GM18858 (cell line): Measurements from ENCODE around the gene SLC1A3.

Source experiments
- ATAC-seq: cut with Tn5 transposase; IDR thresholded peaks from one replicate; pipeline ENCODE4 v1.9.1; 2021; ENCODE audit not compliant: unreplicated experiment

The SLC1A3 gene

GRCh38 chr5:36654564-36654963 lies 48.2 kb downstream of the SLC1A3 start:
- no peak for ATAC-seq

- no peak for ATAC-seq
These were observed 48.8 kb downstream of the SLC1A3 start for GRCh38 chr5:36655161-36655560.

GRCh38 chr5:36656556-36656955 lies 50.1 kb downstream of the SLC1A3 start:
- no peak for ATAC-seq

- ATAC-seq = no peak
These were observed 51.2 kb downstream of the SLC1A3 start for GRCh38 chr5:36657563-36657995.

GRCh38 chr5:36658038-36658756 lies 51.8 kb downstream of the SLC1A3 start:
- no peak for ATAC-seq

- ATAC-seq = no peak
These were observed 53.0 kb downstream of the SLC1A3 start for GRCh38 chr5:36659411-36659810.

- no peak for ATAC-seq
These were observed 54.1 kb downstream of the SLC1A3 start for GRCh38 chr5:36660397-36661049.

- no peak for ATAC-seq
These were observed 55.2 kb downstream of the SLC1A3 start for GRCh38 chr5:36661456-36662220.

GRCh38 chr5:36662291-36662851 lies 56.0 kb downstream of the SLC1A3 start:
- ATAC-seq = no peak

- no peak for ATAC-seq
These were observed 58.4 kb downstream of the SLC1A3 start for GRCh38 chr5:36664766-36665165.

GRCh38 chr5:36665628-36666027 lies 59.2 kb downstream of the SLC1A3 start:
- no peak for ATAC-seq

- ATAC-seq = no peak
These were observed 59.9 kb downstream of the SLC1A3 start for GRCh38 chr5:36666274-36666673.

- no peak for ATAC-seq
These were observed 60.6 kb downstream of the SLC1A3 start for GRCh38 chr5:36666986-36667385.

- no peak for ATAC-seq
These were observed 61.4 kb downstream of the SLC1A3 start for GRCh38 chr5:36667824-36668223.

- no peak for ATAC-seq
These were observed 62.7 kb downstream of the SLC1A3 start for GRCh38 chr5:36669015-36669651.

- ATAC-seq = no peak
These were observed 64.1 kb downstream of the SLC1A3 start for GRCh38 chr5:36670548-36670947.

GRCh38 chr5:36675282-36675681 lies 68.9 kb downstream of the SLC1A3 start:
- ATAC-seq = no peak

- ATAC-seq = no peak
These were observed 73.0 kb downstream of the SLC1A3 start for GRCh38 chr5:36679221-36679989.

- no peak for ATAC-seq
These were observed 73.7 kb downstream of the SLC1A3 start for GRCh38 chr5:36680066-36680465.

- ATAC-seq = no peak
These were observed 75.3 kb downstream of the SLC1A3 start for GRCh38 chr5:36681711-36682110.
